ENCODE data around the gene SSX2IP. TPM values are rescaled to one million over a fixed set of nuclear protein-coding genes. Genes with fewer than 3 reads are reported as not detected.
"Not testable (repeated sequence)": the region's sequence is repeated elsewhere in the genome, so short reads cannot be mapped to it uniquely, and the experiment has no call there.

The SSX2IP gene
- total RNA-seq, 1 donor from 2014 or later = 2.9 TPM

DNA sequence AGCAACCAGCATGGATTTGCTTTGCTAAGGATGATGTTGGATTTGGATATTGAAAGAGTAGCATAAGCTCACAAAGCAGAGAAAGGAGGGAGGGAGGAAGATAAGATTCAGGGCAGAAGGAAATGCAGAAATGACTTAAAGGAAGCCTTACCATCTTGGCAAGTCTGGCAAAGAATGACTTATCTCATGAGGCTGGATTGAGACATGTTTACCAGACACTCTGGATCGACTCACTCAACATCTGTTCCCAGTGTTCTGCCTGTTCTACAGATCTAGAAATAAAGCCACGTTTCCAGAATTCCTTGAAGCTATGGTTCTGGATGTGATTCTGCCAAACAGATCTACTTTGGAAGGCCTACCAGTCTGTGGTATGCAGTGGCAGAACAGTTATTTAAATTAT lies 77.2 kb downstream of the SSX2IP start:
- DNase-seq = no peak

GRCh38 chr1:84611796-84612195 lies 78.5 kb downstream of the SSX2IP start:
- peak; percentile 70 for DNase-seq

- peak; percentile 79 for DNase-seq
Measured at GRCh38 chr1:84611091-84611490, 79.2 kb downstream of the SSX2IP start.

GRCh38 chr1:84606977-84607376 lies 83.3 kb downstream of the SSX2IP start:
- DNase-seq = no peak

GRCh38 chr1:84605157-84605556 lies 85.1 kb downstream of the SSX2IP start:
- no peak for DNase-seq

- DNase-seq = peak; percentile 79
Measured at GRCh38 chr1:84603941-84604830, 86.1 kb downstream of the SSX2IP start.

DNA sequence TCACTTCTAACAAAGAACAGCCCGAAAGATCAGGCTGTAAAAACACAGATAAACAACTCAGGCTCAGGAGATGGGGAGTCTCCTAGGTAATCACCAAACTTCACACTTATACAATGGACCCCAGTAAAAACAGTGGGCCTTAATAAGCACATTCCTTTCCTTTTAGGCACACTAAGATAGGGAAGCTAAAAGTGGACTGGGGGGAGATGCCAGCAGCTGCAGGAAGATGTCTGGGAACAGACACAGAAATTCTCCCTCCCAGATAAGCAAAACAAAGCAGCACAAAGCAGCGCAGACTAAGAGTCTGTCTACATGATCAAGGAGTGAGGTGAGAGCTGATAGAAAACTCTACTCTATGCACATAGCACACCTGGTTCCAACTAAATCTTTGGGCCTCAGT lies 87.0 kb downstream of the SSX2IP start:
- DNase-seq = peak; percentile 79

DNA sequence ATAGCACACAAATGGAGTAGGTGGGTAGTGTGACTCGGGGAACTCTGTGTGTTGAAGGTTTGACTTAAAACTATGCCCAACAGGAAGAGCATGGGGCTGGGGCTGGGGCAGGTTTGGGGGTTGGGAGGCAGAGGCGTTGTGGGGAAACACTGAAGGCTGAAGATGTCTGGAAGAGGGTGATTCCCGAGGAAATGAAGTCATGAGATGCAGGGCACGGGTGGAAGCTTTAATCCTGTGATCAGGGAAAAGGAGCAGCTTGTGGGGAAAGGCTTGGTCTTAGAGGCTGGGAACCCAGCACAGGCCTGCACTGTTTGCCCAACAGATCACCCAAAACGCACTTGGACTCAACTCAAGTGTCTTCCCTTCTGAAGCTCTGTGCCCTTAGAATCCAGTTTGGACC lies 89.5 kb downstream of the SSX2IP start:
- peak; percentile 56 for DNase-seq

- peak; percentile 80 for DNase-seq
Measured at GRCh38 chr1:84598846-84599741, 91.2 kb downstream of the SSX2IP start.

DNA sequence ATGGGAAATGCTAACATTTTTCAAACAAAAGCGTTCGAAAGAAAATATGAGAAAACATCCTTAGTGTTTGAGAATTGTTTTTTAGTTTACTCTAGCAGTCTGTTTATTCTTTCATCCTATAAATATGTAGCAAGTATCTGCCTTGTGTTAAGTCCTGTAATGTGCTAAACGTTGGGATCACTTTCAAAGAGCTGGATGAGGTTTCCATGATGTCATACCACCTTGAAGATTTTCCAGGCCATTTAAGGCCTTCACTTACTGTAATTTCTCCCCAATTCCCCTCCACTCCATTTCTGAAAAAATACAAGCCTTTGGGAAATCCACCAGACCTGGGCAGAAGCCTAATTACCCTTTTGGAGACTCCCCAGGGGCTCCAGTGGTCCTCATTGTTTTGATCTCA lies 91.8 kb downstream of the SSX2IP start:
- no peak for DNase-seq

DNA sequence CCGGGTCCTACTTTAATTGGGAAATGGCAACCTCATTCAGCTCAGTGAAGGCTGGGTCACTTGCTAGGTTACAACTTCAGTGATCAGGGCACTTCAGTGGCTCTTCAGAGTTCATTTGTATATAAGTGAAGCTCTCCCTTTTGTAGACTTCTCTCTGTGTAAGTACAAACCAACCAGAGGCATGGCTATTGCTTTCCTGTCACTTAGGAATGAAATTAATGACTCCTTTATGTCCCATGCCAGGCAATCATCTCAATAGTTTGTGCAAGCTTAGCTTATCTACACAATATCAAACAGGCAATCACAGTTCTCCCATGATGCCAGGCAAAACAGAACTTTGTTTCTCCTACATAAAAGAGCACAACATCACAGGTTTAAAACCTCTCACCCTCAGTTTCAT lies 93.2 kb downstream of the SSX2IP start:
- no peak for DNase-seq

DNA sequence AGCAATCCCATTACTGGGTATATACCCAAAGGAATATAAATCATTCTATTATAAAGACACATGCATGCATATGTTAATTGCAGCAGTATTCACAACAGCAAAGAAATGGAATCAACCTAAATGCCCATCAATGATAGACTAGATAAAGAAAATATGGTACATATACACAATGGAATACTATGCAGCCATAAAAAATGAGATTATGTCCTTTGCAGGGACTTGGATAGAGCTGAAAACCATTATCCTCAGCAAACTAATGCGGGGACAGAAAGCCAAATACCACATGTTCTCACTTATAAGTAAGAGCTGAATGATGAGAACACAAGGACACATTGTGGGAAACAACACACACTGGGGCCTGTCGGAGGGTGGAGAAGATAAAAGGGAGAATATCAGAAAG lies 95.3 kb downstream of the SSX2IP start:
- not testable (repeated sequence) for DNase-seq

Other genes with a start within 250 kb of the SSX2IP start
- 32.7 and 36.2 TPM in 2 replicates for gene RPF1, start 211.2 kb downstream of the SSX2IP start, total RNA-seq
- 0.65 and 2.0 TPM in 2 replicates for gene SPATA1, start 184.1 kb downstream of the SSX2IP start, total RNA-seq
- 9.5 and 17.5 TPM in 2 replicates for gene GNG5, start 183.9 kb downstream of the SSX2IP start, total RNA-seq
- 5.4 and 8.0 TPM in 2 replicates for gene CTBS, start 116.0 kb downstream of the SSX2IP start, total RNA-seq
- gene LPAR3, start 202.7 kb upstream of the SSX2IP start, total RNA-seq = 0.17 TPM in 1 of 2 replicates, not detected in the other